Superior temporal gyrus (tissue), 1 donor: Measurements from ENCODE around the gene KIF6.
A peak's percentile ranks its signal among the peaks of the same experiment; 100 is the strongest.

Source experiments
- DNase-seq: peaks from one replicate; pipeline ENCODE4 v3.0.0-alpha.2; 2016; ENCODE audit errors: extremely low spot score

Gene KIF6

DNA sequence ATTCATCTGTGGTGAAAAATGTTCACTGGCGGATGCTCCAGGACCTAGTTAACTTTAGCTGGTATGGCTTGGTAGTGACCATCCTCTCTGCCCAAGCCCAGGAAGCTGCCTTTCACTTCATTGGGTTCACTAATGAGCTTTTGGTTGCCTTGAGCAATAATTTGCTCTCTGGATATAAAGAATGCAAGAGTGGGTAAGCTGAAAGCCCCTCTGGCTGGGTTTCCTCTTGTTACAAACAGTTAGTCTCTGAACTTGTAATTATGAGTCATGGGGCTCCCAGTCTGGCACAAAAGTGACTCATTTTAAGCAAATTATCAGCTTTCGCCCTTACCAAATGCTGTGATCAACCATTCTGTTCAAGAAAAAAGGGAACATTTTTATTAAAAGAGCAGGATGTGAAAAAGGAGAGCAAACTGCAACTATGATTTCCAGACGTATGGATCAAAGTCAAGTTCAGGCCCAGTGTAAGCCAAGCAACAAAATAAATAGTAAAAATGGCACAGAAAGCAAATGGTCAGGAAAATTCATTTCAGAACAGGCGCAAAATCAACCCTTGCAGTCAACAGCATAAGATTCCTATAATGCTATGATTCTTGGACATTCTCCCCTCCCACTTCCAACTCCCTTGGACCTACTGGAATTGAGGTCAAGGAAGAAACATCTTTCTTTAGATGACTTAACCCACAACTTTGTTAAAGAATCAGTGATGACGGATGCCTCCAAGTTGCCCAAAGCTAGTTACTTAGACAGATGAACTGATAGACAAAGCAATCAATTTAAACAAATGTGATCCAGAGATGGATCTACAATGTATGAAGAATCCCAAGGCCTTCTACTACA, 272.7 kb downstream of the KIF6 start:
- no peak for DNase-seq

DNA sequence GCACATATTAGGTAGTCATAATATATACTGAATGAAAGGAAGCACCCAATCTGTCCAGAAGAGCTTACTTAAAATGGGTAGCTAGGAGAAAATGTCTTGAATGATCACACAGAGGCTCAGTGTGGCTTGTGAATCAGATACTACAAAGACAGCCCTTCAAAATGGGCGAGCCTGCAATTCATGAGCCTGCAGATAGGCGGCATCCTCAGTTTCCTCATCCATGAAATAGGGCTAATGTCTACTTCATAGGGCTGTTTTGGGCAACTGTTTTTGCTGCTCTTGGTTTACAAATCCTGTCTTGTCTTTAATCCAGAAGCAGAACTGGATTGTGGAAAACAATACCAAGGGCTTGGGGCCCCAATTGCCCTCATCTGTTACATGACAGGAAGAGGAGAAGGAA, 273.4 kb downstream of the KIF6 start:
- no peak for DNase-seq

DNA sequence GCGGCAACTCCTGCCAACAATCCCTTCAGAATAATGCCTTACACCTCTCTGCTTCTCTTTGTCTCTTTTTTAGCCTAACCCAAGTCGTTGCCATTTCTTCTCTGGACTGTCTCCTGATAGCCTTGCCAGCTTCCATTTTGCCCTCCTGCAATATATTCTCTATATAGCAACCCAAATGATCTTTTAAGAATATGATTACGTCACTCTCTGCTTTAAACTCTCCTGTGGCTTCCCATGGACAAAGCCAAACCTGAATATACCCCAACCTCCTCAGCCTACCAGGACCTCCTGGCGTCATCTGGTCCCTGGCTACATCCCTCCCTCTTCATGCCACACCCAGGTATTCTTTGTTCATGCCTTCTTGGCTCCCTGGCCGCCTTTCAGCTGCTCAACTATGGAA, 276.2 kb downstream of the KIF6 start:
- no peak for DNase-seq

DNA sequence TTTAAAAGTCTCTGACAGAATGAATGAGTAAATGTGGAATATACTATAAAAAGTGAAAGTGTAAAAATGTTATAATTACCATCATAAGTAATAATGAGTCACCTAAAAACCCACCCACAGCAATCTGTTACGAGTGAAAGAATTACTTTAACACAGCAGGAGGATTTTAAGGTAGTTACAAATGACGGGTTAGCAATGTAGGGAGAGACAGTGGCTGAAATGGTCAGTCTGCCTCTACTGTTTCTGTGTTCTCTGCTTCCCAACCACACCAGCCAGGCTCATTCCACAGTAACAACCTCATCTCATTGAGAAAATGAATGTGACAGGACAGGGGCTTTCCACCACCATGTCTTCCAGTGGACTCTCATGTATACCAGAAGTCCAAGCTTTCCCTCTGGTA, 278.3 kb downstream of the KIF6 start:
- no peak for DNase-seq

DNA sequence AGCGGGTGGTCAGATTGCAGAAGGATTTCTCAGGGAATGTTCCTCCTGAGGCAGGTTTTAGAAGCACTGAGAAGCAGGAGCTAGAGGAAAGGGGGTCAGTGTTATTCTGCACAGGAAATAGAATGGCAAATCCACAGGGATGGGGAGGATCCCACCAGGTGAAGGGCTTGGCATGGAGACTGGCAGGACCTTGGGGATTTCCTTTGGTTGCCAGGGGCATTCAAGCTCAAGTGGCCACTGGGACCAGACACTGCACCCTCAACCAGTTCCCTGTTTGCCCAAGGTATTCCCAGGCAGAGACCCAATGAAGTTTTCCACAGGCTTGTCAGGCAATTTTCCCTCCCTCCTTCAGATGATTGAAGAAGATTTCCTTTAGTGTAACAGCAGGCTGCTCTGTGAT, 279.5 kb downstream of the KIF6 start:
- DNase-seq = no peak

DNA sequence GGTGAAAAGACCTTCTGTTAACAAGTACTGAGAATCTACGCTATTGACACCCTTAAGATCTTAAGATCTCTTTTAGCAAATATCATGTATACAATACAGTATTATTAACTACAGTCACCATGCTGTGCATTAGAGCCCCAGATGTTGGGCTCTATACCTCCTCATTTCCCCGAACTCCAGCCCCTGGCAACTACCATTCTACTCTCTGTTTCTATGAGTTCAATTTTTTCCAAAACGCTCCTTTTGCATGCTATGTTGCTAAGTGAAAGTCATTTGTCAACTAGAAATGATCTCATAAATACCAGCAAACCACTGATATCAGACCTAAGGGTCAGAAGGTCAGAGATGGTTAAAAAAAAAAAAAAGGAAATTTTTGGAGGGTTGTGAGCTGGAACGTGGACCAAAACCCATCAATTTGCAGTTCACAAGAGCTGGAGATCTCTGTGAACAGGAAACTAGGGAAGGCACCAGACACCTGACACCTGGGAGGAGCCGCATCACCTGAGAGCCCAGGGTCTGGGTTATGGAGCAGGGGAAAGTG, 280.7 kb downstream of the KIF6 start:
- DNase-seq = no peak

DNA sequence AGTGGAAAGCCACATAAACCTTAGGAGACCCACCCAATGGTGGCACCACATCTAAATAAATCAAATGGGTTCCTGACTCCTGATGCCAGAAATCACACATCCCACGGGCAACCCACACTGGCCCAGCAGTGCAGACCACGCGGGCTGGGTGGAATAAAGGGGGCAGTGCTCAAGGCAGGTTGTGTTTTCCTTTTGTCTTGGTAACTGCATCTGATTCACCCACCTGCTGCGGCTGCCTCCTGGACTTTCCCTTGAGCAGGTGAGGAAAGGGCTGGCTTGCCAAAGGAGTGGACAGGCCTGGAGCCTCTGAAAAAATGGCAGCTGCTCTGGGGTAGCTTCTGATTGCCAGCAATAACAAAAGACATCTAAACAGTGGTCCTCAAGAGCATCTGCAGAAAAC, 283.2 kb downstream of the KIF6 start:
- no peak for DNase-seq

DNA sequence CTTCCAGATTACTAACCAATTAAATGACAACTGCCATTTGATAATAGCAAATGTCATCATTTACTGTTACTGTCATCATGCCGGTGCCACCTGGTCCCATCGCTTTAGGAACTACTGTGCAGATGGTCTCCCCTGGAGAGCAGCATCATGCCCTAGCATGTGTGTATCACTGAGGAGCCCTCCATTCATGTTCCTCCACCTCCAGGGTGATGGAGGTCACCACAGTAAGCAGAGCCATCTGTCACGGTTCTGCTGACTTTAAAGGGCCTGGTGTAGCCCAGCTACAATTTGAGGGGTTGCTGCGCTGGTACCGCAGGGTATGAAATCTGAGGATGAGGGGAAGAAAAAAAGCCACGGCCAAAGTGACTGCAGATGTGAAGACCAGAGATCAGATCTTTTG, 283.9 kb downstream of the KIF6 start:
- DNase-seq = no peak

DNA sequence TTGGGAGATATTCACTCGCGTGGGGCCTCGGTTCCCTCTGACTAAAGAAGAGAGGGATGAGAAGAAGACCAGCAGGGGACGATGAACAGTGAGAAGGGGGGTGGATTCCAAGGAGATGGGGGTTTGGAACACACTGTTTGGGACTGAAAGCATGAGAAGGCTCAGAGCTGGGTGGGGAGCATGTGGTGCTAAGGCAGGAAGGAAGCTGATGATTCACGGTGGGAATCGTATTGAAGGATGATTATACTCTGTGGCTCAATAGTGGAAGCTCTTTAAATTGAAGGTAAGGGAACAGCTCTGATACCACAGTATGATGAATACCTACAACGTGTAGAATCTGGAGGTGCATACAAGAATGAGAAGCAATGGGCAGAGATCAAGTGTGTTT, 285.2 kb downstream of the KIF6 start:
- DNase-seq = no peak

DNA sequence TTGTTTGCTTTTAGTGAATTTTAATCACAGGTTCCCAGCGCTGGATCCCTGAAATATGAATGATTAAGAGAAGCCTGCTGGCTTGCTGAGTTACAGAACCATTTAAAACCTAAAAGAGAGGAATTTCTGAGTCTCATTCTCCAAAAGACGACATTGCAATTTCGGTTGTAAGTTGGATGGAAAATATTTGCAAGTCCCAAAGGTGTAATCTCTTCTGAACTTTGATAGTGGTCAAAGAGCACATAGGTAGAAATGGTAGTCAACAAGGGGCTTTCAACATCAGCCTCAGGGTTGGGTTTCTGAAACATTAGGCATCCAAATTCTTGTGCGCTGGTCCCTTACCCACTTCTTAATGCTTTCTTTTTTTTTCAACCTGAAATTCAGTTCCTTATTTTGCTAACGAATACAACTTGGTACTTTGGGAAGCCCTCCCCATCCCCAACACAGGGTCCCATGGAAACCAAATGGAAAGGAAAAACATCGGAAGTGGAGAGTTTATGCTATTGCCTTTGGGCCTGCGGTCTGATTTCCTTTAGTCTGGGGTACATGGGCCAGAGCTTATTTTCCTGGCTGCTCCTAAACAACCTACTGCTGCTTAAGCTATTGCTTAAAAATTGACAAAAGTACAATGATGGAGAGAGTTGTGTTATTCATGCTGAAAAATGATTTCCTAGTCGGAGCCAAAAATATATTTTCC, 285.7 kb downstream of the KIF6 start:
- no peak for DNase-seq

DNA sequence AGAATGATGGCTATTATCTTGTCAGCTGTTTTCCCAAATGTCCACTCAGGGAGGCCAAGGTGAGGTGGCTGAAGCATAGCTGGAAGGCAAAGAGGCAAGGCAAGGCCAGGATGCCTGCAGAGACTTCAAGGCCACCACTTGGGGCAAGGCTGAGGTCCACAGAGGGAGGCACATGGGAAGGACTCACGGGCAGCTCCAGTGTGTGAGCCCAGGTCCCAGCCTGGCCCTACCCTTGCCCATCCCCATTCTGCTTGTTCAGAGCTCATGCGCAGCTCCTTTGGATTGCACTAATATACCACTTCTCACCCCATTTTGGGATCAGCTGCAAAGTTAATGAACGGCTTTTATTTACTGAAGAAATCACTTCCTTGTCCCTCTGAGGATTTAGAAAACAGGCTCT, 291.6 kb downstream of the KIF6 start:
- no peak for DNase-seq

DNA sequence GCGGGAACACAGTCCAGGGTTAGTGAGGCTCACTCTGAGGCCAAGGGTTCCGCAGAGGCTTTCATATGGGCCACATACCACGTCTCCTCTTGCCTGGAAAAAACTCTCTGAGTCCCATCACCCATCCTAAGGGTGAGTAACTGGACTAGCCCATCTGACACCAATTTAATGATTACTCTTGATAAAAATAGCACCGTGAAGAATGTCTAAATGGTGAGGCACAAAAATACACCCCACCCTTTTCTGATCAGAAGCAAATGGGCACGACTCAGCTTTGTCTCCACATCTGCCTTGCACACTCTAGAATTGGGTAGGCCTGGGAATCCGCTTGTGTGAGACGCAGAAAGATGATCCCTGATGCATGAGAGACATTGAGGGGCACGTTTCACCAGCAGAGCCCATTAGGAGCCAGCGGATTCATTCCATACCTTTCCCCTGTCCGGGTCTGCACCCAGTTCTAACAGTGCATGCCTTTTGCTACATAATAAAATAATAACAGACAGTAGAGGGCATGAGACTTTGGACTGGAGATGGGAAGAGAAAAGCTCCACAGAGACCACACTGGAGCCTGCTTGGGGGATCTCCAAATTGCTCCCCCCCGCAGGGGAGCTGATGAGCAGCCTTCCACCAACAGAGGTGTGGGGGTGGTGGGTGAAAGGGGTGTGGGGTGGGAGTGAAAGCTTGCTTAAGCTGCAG, 292.7 kb downstream of the KIF6 start:
- no peak for DNase-seq

DNA sequence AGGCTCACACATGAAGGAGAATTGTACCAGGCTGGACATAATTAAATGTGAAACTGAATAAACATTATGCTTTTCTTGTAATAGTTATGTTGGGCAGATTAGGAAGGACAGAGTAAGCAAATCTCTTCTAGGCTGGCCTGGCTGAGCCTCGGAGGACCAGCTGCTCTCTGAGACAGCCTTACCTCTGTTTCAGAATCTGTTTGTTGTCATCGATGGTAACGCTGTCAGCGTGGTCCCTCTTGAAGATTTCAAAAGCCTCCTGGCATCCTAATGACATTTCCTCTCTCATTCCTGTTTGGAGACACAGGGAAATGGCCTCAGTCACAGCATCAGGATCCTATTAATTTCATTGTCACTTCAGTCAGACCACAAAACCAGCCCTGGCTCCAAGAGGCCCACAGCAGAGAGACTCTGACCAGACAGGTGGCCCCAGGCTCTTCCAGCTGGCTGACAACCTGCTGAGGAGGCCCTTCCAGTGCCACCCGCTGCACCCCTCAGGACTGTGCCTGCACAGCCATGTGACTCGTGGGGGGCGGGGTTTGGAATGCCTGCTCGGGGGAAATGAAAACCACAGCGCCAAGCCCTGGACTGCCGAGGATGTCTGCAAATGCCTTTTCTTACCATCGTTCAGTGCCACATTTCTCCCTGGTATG, 294.2 kb downstream of the KIF6 start:
- DNase-seq = peak; percentile 81

DNA sequence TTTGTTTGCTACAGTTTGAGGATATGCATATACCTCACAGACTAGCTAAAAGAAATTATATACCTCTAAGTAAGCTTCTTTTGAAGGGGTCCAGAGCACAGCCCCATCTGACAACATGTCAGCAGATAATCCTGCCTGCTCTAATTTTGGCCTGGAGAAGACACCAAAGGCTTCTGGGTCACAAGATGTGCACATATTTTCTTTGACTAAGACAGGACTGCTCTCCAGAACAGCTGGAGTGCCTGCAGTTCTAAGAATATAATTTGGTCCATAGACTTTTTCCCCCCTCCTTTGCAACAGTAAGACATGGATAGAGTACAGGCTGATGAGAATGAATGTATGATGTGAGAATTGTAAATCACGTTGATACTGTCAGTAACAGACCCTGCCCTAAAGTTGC, 294.8 kb downstream of the KIF6 start:
- no peak for DNase-seq

DNA sequence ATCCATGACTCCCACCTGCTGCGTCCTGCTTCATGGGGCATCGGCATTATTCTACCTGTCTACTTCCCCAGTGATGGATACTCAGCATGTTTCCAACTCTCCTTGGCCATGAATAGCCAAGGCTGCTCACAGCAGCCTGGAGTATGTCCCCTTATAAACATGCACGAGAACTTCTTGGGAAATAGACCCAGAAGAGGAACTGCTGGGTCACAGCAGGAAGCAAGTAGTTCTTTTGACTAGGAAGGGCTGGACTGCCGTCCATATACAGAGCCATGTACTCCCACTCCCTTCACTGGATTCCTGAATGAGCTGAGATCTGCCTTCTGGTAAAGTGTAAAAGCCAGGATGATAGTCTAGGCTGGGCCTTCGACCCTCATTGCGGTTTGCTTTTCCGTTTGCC, 296.4 kb downstream of the KIF6 start:
- no peak for DNase-seq

DNA sequence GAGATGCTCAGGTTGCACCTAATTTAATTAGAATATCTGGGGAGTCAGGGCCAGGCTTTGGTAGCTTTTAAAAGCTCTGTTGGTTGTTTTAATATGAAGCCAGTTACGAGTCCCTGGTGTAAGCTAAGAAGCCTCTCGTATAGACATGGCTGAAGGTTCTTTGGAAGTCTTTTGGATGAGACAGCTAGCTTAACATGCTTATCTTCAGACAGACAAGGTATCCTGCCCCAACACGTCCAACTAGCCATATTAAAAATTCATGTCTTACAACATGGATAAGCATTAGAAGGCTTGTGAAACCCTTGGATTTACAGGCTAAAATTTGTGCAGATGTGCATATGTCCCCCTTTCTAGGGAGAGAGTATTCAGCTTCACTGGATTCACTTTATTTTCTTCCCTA, 297.1 kb downstream of the KIF6 start:
- DNase-seq = no peak

DNA sequence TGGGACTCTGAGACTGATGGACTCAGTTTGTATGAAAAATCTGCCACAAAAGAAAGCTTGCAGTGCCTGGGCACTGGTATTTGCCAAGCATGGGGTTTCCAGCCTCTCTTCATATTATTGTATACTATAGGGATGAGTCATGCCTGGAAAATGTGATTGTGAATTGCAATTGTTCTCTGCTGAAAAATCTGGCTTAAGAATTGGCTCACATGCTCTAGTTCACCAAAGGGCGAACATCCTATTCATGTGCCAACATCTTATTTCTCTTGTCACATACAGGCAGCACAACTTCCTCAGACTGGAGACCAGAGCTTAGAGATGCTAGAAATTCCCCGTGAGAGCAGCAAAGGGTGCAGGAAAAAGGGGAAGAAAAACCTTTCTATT, 299.1 kb downstream of the KIF6 start:
- peak; percentile 81 for DNase-seq

DNA sequence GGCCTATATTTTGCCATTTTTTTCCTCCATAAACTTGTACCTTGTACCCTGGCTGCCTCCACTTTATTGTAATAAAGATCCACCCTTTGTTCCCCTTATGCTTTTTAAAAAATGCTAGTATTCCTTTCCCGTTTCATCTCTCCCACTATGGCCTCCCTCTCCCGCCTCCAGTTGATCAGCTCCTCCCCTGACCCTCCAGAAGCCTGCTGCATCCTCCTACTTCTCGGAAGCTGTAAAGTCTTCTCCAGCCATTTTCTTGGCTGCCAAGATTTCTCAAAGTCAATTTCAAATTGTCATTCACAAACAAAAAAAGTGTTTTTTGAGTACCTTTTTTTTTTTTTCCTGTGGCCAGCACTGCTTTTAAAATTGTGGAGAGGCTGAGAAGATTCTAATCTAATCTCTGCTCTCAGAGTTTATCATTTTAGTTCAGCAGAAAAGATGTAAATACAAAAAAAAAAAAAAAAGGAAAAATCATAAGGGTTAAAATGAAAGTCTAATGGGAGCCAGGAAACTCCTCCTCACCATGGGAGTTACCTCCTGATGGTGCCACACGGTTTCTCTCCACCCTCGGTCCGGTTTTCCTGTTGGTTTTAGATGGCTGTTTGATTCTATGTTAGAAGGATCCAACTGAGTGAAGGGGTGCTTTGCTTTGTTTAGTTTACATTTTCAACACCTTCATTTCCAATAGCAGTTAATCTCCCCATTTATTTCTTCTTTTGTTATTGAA, 299.7 kb downstream of the KIF6 start:
- DNase-seq = no peak

DNA sequence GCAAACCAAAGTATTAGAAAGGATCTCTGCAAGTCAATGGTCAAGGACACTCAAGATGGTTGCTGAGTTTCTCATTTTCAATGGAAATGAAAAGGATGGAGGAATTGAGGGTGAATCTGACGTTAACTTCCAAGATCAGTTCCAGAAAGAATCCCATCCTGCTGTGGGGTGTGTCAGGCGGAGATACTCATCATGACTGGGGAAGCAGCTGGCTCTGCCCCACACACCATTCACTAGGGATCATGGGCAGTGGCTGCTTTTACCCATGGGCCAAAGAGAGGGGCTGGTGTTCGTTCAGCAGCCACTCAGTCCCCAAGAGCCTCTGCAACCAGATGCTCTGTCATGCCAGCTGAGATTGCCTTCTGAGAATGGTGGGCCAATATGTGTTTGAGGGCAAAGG, 300.4 kb downstream of the KIF6 start:
- no peak for DNase-seq

DNA sequence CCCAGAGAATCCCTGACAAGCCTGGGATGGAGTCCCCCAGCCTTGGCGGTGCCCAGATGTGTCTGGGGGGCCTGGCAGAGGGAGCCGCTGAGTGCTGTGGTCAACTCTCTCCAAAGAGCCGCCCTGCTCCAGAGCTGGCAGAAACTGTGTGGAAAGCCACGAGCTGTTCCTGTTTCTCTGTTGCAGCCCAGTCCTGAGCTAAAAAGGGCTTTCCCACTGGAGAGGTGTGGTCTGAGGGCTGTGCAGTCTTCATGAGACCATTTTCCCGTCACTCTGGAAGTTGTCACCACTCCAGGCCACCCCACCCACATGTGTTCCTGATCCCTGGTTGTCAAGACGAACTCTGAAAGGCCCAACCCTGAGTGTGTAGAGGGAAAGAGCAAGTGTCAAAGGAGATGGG, 303.0 kb downstream of the KIF6 start:
- DNase-seq = no peak
